ENCODE data around the gene MAP7.

- TF ChIP-seq EZH2phosphoT487 (IDR thresholded peaks at IDR 0.05; ENCODE audit: low read depth): no peak
- no peak for TF ChIP-seq CTCF (IDR thresholded peaks at IDR 0.05; ENCODE audit: low read depth, low read length)
Measured at GRCh38 chr6:136401749-136402148, 148.5 kb downstream of the MAP7 start.

All from OCI-LY3 (cell line).